Measurements from ENCODE around the gene PCTP.

Gene PCTP

DNA sequence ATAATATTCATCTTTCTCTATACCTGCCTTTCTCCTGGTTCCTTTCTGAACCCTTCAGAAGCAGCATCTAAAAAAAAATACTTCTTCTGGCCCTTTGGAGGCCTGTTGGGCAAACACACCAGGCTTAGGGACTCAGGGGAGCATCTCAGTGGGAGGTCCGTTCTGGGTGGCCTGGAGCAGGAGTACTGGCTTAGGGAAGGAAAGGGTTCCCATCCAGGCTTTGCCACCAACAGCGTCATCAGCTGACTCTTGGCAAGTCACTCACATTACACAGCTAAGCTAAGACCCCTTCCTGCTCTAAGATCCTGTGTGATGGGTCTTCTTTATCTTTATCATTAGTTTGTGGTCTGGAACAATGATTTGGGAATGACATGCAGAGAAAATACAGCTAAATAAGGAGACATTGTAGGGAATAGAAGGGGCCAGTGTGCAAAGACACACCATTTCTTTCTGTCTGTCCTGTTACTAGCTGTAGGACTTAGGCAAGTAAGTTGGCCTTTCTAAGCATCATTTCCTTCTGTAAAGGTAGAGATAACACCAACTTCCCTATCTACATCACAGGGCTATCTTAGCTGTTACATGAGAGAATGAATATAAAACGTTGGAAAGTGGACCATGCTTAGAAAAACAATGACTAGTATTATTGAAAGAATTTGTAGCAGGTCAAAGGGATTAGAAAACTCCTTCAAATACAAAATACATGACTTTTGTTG is 9.9 kb downstream of the PCTP start:
- DNase-seq: no peak

DNA sequence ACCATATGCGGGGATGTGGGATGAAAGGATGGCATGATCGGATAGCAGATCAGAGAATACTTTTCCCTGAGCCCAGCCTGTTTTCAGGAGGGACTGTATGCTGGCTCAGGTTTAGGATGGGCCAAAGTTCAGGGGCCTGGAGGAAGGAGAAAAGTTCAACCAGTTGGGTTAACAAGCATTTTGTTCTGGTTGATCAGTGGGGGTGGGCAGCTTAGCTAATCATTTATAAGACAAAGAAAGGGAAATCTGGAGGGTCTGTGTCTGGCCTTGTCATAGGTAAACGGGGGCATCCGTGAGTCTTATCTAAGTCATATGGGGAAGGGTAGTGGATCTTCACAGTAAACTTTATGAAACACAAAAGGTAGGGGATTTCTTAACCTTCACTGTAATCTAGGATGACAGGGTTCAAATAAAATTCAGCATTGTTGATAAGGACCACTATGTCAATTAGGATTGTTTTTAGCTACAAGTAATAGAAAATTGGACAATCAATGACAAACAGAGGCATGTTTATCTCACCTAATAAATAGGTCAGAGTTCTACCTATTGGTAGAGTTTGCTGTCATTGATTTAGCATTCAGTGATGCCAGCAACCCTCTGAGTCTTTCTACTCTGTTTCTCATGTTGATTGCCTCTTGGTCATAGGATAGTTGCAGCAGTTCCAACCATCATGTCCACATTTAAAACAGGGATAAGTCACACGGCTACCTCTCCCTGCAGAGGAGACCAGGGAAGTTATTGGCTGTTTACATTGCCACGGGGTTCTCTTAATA is 11.4 kb downstream of the PCTP start:
- no peak for DNase-seq

DNA sequence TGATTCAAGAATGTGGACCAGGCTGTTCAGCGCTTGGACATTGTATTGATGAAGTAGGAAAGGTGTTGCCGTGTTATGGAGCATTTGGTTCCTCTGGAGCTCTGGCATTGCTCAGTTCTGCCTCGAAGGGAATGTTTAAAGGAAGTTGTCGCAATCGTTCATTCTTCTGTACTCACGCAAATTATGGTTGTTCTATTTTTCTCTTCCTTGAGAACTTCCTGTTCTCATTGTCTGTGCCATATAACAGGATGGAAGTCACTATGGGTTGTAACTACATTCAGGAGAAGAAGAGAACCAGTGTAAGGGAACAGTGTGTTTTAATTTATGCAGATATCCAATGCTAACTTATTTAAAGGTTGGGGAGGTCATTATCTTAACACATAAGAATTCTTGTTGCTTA is 13.0 kb downstream of the PCTP start:
- no peak for DNase-seq

DNA sequence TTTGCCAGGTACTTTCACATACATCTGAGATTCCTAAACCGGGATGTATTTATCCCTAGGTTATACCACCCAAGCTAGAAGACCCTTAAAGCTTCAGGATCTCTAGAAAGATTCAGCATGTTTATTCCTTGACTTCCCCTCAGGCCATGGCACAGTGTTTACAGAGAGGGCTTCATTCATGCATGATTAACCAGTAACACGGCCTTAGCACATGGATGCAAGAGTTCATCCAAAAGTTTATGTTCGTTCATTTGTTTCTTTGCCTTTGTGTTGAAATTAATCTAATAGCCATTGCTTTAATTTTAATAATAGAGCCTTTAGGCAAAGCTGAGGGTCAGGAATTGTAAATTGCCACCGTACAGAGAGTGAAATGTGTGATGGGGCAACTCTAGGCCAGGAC is 13.8 kb downstream of the PCTP start:
- no peak for DNase-seq

DNA sequence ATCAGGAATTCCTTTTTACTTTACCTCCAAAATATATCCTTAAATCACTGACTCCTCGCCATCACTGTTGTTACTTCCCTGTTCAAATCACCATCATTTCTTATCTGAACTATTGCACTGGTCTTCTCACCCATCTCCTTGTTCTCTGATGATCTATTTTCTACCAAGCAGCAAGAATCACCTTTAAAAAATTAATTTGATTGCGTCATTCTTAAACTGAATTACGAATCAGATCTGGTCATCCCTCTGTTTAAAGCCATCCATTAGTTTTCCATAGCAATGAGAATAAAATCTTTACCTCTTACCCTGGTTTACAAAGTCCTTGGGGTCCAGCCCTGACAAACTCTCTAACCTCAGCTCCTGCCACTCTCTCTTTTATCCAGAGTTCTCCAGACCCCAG is 14.6 kb downstream of the PCTP start:
- DNase-seq: no peak

DNA sequence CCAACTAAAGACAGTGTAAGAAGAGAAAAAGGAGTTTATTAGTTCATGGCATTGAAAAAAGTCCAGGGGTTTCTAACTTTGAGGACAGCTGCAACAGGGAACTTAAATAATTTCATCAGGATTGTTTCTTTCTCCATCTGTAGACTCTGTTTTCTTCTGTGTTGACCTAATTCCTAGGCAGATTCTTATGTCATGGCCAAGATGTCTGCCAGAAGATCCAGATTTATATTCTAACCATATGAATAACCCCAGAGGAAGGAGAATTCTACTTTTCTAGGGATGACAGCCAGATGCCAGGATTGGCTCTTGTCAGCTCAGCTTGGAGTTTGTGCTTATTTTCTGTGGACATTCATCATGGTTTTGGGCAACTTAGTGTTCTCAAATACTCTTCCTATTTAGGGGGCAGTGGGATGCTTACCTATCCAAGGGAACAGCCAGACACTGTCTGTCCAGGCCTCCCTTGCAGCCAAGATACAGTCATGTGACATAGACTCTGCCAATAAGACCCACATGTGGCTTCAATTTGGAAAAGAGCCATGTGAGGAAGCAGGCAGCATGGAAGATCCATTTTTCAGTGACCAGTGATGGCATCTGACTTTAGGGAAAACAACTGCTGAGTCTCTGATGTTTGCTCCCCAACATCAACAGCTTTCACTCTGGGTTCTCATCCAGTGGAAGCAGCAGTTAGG is 18.2 kb downstream of the PCTP start:
- no peak for DNase-seq

DNA sequence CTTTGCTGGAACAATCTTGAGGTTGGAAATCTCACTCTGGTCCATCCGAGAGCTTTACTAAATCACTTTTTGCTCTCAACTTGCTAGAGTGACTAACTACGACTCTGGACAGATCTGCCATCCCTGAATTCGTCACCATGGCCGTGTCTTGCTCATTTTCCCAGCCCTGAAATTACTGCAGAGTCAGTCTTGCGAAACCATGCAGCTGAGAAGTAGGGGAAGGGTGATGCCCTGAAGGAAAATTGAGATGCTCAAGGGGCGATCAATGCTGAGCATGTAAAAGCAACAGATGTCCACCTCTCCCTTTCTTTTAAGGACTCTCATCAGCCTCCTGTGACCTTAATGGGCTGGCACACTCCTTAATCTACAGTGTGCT is 18.8 kb downstream of the PCTP start:
- no peak for DNase-seq

DNA sequence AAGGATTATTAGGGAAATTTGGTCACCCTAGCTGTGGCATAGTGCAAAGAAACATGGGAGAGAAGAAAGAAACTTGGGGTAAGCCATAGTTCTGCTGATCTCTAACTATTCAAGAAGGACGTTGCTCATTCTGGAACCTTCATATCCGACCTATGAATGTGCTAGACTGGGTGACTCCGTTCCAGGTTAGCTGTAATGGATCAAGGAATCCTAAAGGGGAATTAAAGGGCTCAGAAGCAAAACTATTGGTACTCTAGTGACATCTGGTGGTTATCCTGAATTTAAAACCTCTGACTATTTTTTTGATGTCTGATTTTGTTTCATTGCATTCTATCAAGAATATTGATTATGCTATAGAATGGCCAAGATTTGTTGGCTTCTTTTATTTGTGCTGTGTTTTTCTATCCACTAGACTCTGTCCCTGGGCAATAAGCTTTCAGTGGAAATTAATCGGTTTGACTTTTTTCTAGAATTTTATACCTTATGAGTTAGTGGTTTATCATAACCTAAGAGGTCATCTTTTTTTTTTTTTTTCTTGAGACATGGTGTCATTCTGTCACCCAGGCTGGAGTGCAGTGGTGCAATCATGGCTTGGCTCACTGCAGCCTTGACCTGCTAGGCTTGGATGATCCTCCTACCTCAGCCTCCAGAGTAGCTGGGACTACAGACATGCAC is 19.5 kb downstream of the PCTP start:
- DNase-seq: peak; percentile 9

DNA sequence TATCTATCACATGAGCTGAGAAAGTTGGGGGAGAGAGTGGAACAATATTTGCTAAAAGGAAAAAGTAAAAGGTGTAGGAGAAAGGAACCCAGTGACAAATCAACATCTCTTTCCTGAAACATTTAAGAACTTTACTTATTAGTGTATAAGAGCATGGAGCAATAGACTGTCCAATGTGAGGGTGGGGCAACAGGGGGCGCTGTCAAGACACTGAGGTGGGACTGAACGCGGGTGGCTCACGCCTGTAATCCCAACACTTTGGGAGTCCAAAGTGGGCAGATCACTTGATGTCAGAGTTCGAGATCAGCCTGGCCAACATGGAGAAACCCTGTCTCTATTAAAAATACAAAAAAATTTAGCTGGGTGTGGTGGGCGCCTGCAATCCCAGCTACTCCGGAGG is 21.2 kb downstream of the PCTP start:
- DNase-seq: no peak

DNA sequence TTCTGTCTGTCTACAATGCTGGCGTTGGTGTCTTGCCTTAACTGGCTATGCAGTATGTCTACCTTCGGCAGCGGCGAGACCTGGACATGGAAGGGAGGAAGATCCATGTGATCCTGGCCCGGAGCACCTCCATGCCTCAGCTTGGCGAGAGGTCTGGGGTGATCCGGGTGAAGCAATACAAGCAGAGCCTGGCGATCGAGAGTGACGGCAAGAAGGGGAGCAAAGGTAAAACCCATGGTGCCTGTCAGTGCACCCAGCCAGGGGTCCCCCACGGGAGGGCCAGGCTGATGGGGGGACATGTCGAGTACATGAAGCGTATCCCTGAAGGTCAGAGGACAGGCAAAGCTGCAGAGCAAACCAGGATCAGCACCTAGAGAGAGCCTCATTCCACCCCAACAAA is 22.8 kb downstream of the PCTP start:
- no peak for DNase-seq

DNA sequence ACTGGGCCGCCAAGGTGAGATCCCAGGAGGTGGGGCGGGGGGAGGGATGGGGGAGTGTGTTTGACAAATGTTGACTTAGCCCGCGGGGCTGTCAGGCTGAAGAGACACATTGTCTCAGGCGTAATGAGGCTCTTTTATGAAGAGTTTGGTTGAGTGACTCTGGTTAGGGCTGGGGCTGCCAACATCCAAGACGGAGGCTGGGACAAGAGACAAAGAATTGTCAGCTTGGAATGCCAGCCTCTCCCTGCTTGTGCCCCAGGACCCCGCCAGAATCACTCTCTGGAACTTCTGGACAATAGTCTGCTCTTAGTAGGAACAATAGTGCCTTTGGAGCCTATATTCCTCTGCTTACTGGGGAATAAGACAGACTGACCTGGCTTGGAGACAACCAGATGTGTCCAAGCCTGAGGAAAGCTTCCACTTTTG is 24.0 kb downstream of the PCTP start:
- DNase-seq: no peak

DNA sequence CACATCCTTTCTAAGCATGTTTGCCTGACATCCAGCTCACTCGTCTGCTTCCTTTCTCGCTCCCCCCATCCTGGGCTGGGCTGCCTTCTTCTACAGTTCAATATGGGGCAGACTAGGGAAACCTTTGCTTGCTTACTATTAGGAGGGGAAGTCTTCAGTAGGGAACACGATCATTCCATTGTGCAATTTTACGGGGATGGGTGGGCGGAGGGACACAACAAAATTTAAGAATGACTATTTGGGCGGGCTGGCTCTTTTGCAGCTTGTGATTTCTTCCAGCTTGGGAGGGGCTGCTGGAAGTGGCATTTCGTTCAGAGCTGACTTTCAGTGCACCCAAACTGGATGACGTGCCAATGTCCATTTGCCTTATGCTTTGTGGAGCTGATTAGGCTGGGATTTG is 25.4 kb downstream of the PCTP start:
- DNase-seq: no peak

DNA sequence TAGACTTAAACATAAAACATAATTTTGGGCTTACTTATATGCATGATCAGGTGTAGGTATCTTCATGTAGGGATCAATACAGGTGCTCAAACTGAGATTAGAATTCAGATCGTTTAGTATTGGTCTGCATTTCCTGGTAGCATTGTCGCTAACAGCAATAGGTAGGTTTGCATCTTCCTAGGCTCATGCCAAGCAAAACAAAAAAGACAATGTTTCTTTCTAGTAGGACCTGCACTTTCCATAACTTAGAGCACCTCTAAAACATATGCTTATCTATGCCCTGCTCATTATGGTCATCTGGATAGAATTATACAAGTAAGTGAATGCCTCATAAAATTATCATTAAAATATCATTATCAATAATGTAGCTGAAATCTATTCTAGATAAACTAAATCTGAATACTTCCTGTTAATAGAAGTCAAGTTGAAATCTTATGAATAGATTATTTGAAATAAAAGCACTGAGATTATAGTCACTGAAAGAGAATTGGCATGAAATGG is 26.7 kb downstream of the PCTP start:
- no peak for DNase-seq

DNA sequence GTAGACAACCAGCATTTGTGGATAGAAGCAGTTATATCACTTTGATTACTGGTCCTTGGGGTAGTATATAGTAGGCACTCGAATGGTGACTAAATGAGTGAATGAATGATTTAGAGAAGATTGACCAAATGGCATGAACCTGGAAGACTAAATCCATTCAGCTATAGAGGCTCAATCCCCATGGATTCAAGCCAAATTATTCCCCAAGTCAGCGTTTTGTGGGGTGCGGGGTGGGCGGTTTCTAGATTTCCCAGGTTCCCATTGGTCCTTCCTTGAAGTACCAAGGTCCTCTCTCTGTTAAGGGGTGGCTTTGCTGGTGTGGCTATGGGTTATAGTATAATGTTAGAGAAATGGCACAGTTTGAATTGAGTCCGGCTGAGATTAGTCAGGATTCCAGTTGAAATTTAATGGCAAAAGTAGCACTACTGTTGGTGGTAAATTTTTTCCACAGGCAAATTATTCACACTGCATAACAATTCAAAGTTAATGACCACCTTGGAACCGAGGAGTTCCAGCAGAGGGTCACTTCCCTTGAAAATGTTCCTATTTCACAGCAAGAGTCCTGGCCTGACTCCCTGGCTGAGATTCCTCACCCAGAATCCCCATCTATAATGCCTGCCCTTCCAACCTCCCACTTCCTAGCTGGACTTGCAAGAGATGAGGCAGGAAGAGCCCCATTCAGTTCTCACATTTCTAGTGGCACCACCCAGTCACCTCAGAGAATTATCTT is 27.7 kb downstream of the PCTP start:
- no peak for DNase-seq

DNA sequence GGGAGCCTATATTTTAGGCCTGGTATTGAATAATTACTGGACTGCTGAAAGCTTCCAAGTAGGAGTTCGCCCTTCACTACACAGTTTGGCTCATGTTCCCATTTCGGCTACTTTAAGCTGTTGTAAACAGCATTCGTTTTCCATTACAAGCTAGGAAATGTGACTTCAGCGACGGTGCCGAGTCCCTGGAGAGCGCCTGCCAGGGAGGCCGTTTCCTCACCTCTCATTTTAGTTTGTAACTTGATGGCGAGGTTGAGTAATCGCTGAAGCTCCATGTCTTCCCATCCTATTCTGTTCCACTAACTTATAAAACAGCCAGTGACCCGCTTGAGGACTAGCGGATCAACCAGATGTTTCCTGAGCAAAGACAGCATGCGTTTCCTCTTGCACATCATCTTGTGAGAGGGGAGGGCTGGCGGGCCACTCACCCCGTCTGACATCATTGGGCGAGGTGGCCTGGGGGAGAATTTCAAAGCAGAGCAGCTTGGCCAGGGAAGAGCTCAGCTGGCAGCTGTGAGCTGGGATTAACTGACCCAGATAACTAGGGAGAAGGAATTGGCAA is 32.9 kb downstream of the PCTP start:
- no peak for DNase-seq

DNA sequence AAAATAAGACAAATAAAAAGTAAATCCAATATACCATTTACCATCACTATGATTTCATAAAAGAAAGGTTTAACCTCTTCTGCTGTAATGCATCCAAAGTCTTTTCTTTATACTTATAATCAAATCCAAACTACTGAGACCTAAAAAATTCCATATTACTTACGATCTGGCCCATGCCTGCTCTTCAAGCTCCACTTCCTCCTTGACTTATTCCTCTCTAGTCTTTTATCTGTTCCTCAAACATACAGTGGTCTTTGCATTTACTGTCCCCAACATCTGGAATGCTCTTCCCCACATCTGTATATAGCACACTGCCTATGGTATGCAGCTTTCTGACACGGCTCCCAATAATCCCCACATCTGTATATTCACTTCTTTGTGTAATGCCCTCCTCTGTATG is 33.8 kb downstream of the PCTP start:
- no peak for DNase-seq

DNA sequence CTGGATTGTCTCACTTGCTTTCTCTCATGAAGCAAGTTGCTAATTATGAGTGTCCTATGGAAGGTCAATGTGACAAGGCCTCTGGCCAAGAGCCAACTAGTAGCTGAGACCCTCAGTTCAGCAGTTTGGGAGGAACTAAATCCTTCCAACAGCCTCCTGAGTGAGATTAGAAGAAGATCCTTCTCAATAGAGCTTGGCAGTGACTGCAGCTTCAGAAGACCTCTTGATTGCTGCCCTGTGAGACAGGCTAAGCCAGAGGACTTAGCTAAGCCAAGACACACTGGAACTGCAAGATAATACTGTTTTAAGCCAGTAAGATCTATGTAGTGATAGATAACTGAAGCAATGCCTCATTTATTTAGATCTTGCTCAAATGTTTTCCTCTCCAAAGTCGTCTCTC is 34.3 kb downstream of the PCTP start:
- DNase-seq: no peak

DNA sequence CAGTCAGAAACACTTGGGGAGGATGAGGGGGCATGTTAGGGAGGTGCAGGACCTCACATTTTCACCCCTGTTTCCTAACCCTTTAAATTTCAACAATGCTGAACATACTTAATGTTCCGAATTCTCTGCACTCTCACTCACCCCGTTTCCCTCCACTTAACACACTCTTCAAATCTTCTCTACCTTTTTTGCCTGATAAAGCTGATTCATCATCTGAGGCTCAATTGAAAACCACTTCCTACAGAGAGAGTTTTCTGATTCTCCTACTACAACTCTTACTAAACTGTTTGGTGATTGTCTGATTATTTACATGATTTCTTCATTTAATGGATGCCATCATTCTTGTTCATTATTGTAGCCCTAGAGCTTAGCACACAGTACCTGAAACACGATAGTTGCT is 42.4 kb downstream of the PCTP start:
- DNase-seq: no peak

DNA sequence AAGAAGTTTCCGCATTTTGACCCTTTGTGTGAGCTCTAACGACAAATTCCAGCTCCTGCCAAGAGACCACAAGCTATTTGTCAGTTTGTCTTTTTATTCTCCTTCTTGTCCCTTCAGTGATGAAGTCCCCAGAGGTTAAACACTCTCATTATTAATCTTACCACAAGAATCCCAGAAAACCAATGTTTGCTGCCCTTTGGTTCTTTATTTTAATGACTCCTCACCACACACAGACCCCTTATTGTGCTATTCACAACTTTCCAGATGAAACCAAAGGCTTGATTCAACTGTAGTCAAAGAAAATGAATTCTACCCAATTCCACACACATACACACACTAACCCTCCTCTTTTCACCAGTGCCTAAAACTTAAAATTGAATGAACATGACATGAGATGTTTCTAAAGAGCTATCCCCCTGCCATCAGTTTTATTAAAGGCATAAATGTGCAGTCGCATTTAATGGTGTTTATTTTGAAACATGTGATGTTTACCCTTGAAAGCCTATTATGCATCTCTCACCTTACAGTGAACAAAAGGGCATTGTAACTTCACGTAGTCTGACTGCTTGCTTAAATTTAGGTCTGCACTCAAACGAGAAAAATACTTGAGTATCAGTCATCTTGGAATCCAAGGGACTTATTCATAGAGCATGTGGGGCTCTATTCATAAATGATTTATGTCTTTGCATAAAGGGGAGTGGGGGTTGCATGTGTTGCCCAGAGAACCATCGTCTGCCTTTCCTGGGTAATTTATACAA is 44.1 kb downstream of the PCTP start:
- no peak for DNase-seq

DNA sequence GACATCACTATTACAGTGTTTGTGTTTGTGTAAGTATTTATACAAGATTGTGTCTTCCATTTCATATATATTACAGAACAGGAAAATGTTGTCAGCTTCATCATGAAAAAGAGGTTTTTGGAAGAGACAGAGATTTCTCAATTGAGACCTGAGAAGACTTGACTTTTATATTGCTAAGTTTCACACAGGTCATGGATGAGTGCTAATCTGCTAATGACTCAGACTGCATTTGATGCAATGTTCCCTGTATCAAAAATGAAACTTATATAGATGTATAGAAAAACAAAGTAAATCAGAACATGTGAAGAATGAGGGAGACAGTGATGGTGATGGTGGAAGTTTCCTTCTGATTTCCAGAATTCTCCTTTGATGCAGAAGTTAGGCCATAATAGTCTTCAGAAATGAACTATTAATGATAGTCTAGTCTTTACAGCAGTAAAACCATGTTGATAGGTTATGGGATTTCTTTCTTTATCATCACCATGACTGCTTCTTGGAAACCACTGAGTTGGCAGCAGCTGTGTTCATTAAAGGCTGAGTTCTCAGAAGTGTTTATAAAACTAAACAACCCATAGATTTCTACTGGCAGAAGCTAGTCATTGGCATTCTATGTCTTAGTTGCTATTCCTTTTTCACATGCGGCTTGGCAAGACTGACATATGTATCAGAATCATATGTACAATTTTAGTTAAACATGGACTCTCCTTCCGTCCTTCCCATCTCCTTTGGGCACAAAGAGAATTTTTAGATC is 56.1 kb downstream of the PCTP start:
- DNase-seq: no peak

DNA sequence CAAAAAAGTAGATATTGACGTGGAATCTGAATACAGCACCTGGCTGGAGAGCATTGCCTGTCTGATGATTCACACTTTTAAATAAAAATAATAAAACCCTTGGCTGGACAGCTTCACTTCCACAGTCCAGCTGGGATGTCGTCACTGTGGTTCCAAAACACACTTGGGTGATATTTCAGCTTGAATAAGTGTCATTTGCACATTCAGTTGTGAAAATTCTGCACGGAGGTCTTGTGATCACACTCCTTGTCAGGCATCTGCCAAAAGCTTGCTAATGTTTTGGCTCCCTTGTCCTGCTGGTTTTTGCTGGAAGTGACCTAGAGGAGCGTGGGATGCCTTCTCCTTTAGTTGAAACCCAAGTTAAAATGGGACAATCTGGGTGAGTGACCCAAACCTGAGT is 60.7 kb downstream of the PCTP start:
- no peak for DNase-seq
